Astrocyte of the spinal cord (primary cell): Measurements from ENCODE around the gene SOX5.

ENCODE experiments used
- DNase-seq: peaks from one replicate; pipeline ENCODE4 v3.0.0; 2011; ENCODE audit warnings: low read depth, low spot score
- H3K4me3 ChIP-seq: 2 replicates; pipeline ENCODE4 v1.5.1; 2011; ENCODE audit warnings: low read depth, mild to moderate bottlenecking, low read length, moderate library complexity
- in situ Hi-C: cut with HindIII; loops from 2 replicates; pipeline ENCODE4 v1.10.0; 2017; ENCODE audit warnings: low sequenced_read_pairs
- TF ChIP-seq, protein P1 (sequence below): IDR thresholded peaks from 2 replicates; pipeline ENCODE4 v1.5.1; 2012; ENCODE audit warnings: low read depth, mild to moderate bottlenecking, low read length, inconsistent platforms

The SOX5 gene

DNA sequence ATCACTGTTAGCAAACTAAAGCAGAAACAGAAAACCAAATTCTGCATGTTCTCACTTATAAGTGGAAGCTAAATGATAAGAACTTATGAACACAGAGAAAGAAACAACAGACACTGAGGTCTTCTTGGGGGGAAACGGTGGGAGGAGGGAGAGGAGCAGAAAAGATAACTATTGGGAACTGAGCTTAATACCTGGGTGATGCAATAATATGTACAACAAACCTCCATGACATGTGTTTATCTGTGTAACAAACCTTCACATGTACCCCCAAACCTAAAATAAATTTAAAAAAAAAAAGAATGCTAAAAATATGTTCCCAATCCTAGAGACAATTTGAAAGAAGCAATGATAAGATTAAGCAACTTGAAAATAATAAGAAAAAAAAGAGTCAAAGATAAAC lies 89.5 kb downstream of the SOX5 start:
- no peak overlapping the region for H3K4me3 ChIP-seq
- TF ChIP-seq, protein P1, sequence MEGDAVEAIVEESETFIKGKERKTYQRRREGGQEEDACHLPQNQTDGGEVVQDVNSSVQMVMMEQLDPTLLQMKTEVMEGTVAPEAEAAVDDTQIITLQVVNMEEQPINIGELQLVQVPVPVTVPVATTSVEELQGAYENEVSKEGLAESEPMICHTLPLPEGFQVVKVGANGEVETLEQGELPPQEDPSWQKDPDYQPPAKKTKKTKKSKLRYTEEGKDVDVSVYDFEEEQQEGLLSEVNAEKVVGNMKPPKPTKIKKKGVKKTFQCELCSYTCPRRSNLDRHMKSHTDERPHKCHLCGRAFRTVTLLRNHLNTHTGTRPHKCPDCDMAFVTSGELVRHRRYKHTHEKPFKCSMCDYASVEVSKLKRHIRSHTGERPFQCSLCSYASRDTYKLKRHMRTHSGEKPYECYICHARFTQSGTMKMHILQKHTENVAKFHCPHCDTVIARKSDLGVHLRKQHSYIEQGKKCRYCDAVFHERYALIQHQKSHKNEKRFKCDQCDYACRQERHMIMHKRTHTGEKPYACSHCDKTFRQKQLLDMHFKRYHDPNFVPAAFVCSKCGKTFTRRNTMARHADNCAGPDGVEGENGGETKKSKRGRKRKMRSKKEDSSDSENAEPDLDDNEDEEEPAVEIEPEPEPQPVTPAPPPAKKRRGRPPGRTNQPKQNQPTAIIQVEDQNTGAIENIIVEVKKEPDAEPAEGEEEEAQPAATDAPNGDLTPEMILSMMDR, result no peak
- DNase-seq, result no peak
- in situ Hi-C loops, result no loop called here

DNA sequence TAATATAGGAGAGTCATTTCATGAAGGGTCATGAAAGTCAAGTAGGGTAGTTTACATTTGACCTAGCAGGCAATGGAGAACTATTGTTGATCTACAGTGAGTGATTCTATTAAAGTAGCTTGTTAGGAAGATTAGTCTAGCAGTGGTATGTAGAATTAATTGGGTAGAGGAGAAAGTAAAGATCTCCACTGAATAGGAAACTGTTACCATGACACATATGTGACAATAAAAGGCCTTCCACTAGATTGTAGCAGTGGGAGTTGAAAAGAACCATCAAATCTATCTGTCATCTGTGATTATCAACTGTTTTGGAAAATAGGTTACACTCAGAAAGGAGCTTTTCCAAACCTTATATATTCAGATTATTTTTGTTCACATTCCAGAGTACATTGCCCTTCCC lies 92.3 kb downstream of the SOX5 start:
- in situ Hi-C loops, result no loop called here
- TF ChIP-seq, protein P1, result no peak
- DNase-seq, result no peak
- no peak overlapping the region for H3K4me3 ChIP-seq

DNA sequence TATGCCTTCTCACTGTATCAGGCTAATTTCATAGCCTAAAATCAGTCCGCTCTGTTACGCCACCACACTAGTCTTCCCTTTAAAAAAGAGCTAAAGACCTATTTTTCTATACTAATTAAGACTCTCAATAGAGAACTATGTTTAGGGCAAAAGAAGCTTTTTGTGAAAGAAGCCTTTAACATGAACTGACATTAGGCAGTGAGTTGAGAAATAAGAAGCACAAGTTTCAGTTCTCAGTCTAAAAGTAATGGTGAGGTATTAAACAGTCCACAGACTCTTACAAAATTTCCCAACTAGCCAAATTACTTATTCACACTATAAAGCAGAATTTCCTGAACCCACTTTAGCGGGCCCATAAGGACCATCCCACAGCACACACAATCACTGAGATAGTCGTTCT lies 93.7 kb downstream of the SOX5 start:
- TF ChIP-seq, protein P1, result no peak
- no peak overlapping the region for H3K4me3 ChIP-seq
- DNase-seq, result no peak
- in situ Hi-C loops, result no loop called here

DNA sequence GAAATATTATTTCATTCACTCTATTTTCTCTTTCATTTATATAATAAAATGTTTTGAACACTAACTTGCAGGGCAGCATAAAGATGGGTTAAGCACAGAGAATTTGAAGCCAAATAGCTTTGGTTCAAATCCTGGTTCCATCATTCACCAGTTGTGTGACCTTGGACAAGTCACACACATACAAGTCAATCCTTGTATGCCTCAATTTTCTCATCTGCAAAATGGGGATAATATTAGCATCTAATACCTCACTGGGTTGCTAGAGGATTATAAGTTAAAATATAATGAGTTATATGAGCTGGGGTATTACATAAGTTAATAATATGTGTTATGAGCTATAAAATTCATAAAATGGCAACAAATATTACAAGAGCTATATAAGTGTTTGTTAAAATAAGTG lies 94.9 kb downstream of the SOX5 start:
- TF ChIP-seq, protein P1, result no peak
- in situ Hi-C loops, result no loop called here
- DNase-seq, result no peak
- H3K4me3 ChIP-seq, result no peak overlapping the region

DNA sequence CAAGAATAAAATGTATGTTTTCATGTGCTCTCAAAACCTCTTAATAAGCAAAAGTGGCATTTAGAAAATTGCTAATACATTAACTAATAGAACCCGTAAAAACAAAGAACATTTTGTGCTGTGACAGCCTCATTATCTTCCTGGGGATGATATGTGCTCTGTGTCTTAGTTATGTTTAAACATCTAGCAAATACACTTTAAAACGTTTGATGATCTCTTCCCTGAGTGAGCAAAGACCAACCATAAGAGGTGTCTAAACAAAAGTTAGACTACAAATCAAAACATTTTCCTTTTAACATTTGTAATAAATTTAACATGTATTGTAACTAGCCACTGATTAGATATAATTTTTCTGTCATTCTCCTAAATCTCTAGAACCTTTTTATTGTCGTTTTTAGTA lies 95.8 kb downstream of the SOX5 start:
- H3K4me3 ChIP-seq, result no peak overlapping the region
- TF ChIP-seq, protein P1, result no peak
- no peak for DNase-seq
- in situ Hi-C loops, result no loop called here

DNA sequence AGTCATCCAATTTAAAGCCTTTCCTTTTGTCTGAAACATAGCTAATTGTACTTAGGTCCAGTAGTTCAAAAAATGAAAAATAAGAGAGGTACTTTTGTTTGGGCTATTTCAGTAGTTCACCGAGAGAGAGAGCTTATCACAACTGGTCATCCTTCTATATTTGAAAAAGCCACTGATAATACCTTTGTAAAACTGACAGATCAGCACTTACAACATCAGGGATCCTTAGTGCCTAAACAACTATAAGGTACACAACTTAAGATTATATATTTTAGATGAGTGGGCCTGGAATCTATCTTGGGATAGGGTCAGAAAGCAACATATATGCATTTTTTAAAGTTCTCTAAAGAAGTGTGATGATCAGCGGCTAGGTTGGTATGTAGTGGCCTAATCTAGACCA lies 97.9 kb downstream of the SOX5 start:
- TF ChIP-seq, protein P1, result no peak
- no peak for DNase-seq
- in situ Hi-C loops, result no loop called here
- H3K4me3 ChIP-seq, result no peak overlapping the region

DNA sequence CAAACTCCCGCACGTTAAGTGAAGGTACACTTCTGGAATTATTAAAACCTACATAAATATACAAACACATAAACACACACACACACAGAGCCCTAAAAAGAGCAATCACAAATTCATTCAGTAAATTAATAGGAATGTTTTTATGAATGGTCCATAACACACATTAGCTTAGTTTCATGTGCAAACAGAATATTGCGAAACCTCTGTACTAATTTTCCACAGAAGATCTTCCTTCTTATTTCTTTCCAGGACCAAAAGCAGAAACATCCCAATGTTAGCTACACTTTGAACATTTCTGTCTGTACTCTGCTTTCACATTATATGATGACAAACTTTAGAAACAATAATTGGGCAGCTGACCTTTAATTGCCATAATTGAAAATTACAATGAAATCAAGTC lies 101.6 kb downstream of the SOX5 start:
- TF ChIP-seq, protein P1, result no peak
- DNase-seq, result no peak
- no peak overlapping the region for H3K4me3 ChIP-seq
- in situ Hi-C loops, result no loop called here
